Upper lobe of right lung (tissue), 1 donor: ENCODE measurements around the gene DDHD1. TPM values are rescaled to one million over a fixed set of nuclear protein-coding genes. Genes with fewer than 3 reads are reported as not detected.

Experiments
- ATAC-seq: fragments of 200-7000 bp; cut with Tn5 transposase; one replicate; pipeline ENCODE4 v1.9.1; 2020; ENCODE audit warnings: mild to moderate bottlenecking, moderate library complexity
- DNase-seq: peaks from one replicate; pipeline ENCODE4 v3.0.0-alpha.2; 2020
- H3K27ac ChIP-seq: fragments of 200-600 bp; one replicate; pipeline ENCODE4 v1.8.0; 2022
- H3K27me3 ChIP-seq: fragments of 200-600 bp; one replicate; pipeline ENCODE4 v1.8.0; 2022; ENCODE audit warnings: mild to moderate bottlenecking
- H3K36me3 ChIP-seq: fragments of 200-600 bp; one replicate; pipeline ENCODE4 v1.8.0; 2022
- H3K4me1 ChIP-seq: fragments of 200-600 bp; one replicate; pipeline ENCODE4 v1.8.0; 2022
- H3K4me3 ChIP-seq: fragments of 200-600 bp; one replicate; pipeline ENCODE4 v1.8.0; 2022; ENCODE audit warnings: mild to moderate bottlenecking
- H3K9me3 ChIP-seq: fragments of 200-600 bp; one replicate; pipeline ENCODE4 v1.8.0; 2022
- intact Hi-C: fragments of 100-400 bp; cut with DNase I; formaldehyde crosslinking; loops from one replicate; pipeline ENCODE4 v1.11.0; 2022
- total RNA-seq: library from RNA; stranded (reverse); fragmentation: NEBNext Ultra II Directional; extraction: Animal tissue kit (Norgen Biotek cat#: 25700); gene quantifications from one replicate; pipeline ENCODE4 v1.2.1, GENCODE V29; 2021
- TF ChIP-seq, protein P1 (sequence below): fragments of 200-600 bp; IDR thresholded peaks from one replicate; pipeline ENCODE4 v1.8.0; 2022; ENCODE audit warnings: antibody characterized with exemption
- donor health status: DM: no; HTN: yes; CAD: no; lungs with severe emphysema.

DDHD1 gene
- total RNA-seq, 1 donor from 2014 or later, result 25.3 TPM

- Histone ChIP-seq H3K27ac (no peak overlapping the region), H3K27me3 (no peaks in the 10 kb centered on the region), H3K9me3 (no peaks in the 10 kb centered on the region), H3K36me3 (peaks cover 8% of the 10 kb centered on the region), H3K4me1 (peaks cover 16% of the 10 kb centered on the region), H3K4me3 (no peak overlapping the region)
- ATAC-seq, result no peak
- intact Hi-C loops, result no loop called here
- no peak for DNase-seq
- TF ChIP-seq, protein P1, sequence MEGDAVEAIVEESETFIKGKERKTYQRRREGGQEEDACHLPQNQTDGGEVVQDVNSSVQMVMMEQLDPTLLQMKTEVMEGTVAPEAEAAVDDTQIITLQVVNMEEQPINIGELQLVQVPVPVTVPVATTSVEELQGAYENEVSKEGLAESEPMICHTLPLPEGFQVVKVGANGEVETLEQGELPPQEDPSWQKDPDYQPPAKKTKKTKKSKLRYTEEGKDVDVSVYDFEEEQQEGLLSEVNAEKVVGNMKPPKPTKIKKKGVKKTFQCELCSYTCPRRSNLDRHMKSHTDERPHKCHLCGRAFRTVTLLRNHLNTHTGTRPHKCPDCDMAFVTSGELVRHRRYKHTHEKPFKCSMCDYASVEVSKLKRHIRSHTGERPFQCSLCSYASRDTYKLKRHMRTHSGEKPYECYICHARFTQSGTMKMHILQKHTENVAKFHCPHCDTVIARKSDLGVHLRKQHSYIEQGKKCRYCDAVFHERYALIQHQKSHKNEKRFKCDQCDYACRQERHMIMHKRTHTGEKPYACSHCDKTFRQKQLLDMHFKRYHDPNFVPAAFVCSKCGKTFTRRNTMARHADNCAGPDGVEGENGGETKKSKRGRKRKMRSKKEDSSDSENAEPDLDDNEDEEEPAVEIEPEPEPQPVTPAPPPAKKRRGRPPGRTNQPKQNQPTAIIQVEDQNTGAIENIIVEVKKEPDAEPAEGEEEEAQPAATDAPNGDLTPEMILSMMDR, result no peak
These were observed 114.5 kb downstream of the DDHD1 start for GRCh38 chr14:53038629-53039028.

- no peak overlapping the region for H3K27ac ChIP-seq
- peaks cover 7% of the 10 kb centered on the region for H3K36me3 ChIP-seq
- H3K4me3 ChIP-seq, result no peak overlapping the region
- peaks cover 13% of the 10 kb centered on the region for H3K4me1 ChIP-seq
- intact Hi-C loops, result no loop called here
- H3K9me3 ChIP-seq, result no peaks in the 10 kb centered on the region
- DNase-seq, result no peak
- TF ChIP-seq, protein P1, result no peak
- H3K27me3 ChIP-seq, result no peaks in the 10 kb centered on the region
- ATAC-seq, result no peak
These were observed 116.1 kb downstream of the DDHD1 start for GRCh38 chr14:53037016-53037415.

GRCh38 chr14:53035336-53036210 is 117.5 kb downstream of the DDHD1 start:
- no peak for ATAC-seq
- no peak overlapping the region for H3K27ac ChIP-seq

GRCh38 chr14:53034688-53035230 is 118.4 kb downstream of the DDHD1 start:
- Histone ChIP-seq H3K4me1 (peaks cover 16% of the 10 kb centered on the region), H3K4me3 (no peak overlapping the region), H3K27me3 (no peaks in the 10 kb centered on the region), H3K27ac (no peak overlapping the region), H3K9me3 (no peaks in the 10 kb centered on the region), H3K36me3 (no peaks in the 10 kb centered on the region)
- ATAC-seq (no peak), DNase-seq (no peak)
- TF ChIP-seq, protein P1, result no peak
- intact Hi-C loops, result no loop called here

More at GRCh38 chr14:53035336-53036210, 117.5 kb downstream of the DDHD1 start:
- intact Hi-C loops, result no loop called here
- TF ChIP-seq, protein P1, result no peak
- Histone ChIP-seq H3K9me3 (no peaks in the 10 kb centered on the region), H3K27me3 (no peaks in the 10 kb centered on the region), H3K4me1 (peaks cover 16% of the 10 kb centered on the region), H3K4me3 (no peak overlapping the region), H3K36me3 (no peaks in the 10 kb centered on the region)
- DNase-seq, result no peak

GRCh38 chr14:53034036-53034435 is 119.1 kb downstream of the DDHD1 start:
- no peaks in the 10 kb centered on the region for H3K36me3 ChIP-seq
- DNase-seq (no peak), ATAC-seq (no peak)
- H3K27me3 ChIP-seq, result no peaks in the 10 kb centered on the region
- TF ChIP-seq, protein P1, result no peak
- peaks cover 16% of the 10 kb centered on the region for H3K4me1 ChIP-seq
- no peaks in the 10 kb centered on the region for H3K9me3 ChIP-seq
- H3K27ac ChIP-seq, result no peak overlapping the region
- intact Hi-C loops, result no loop called here
- no peak overlapping the region for H3K4me3 ChIP-seq
